Activated T-helper 1 cell treated with anti-CD3 and anti-CD28 coated beads, Interleukin-2, amount 50 U/mL, for 16 hours (primary cell): ENCODE data around the gene CTSV.
"Not testable (repeated sequence)": the region's sequence is repeated elsewhere in the genome, so short reads cannot be mapped to it uniquely, and the experiment has no call there.

Experiments
- DNase-seq, 2 donors: peaks; one replicate each; pipeline ENCODE4 v3.0.0-alpha.2; 2020; ENCODE audit warnings: low read depth in 1 of 2, low spot score in 1 of 2

The CTSV gene

GRCh38 chr9:97038611-97039513 lies at the start of gene CTSV:
Gene CTSV (minus strand): TSS chr9:97039142. CDS start chr9:97038043, 1,099 bp downstream.
- DNase-seq = peak; percentile 28 to 57

GRCh38 chr9:97087668-97088215 lies 48.8 kb upstream of the CTSV start:
- DNase-seq = not testable (repeated sequence)

- not testable (repeated sequence) for DNase-seq
Measured at GRCh38 chr9:97084562-97084991, 45.6 kb upstream of the CTSV start.

- DNase-seq = no peak
Measured at GRCh38 chr9:97078362-97078761, 39.4 kb upstream of the CTSV start.

- no peak for DNase-seq
Measured at GRCh38 chr9:97077452-97078295, 38.7 kb upstream of the CTSV start.

GRCh38 chr9:97076731-97077451 lies 37.9 kb upstream of the CTSV start:
- not testable (repeated sequence) for DNase-seq

- no peak for DNase-seq
Measured at GRCh38 chr9:97076238-97076637, 37.3 kb upstream of the CTSV start.

GRCh38 chr9:97075289-97075985 lies 36.5 kb upstream of the CTSV start:
- no peak for DNase-seq

- DNase-seq = no peak
Measured at GRCh38 chr9:97073506-97073905, 34.6 kb upstream of the CTSV start.

- no peak for DNase-seq
Measured at GRCh38 chr9:97072285-97072776, 33.4 kb upstream of the CTSV start.

- DNase-seq = not testable (repeated sequence)
Measured at GRCh38 chr9:97070325-97070724, 31.4 kb upstream of the CTSV start.

GRCh38 chr9:97067490-97067889 lies 28.5 kb upstream of the CTSV start:
- no peak for DNase-seq

- DNase-seq = no peak
Measured at GRCh38 chr9:97064176-97064575, 25.2 kb upstream of the CTSV start.

GRCh38 chr9:97060796-97061195 lies 21.9 kb upstream of the CTSV start:
- no peak for DNase-seq

- no peak for DNase-seq
Measured at GRCh38 chr9:97059626-97060025, 20.7 kb upstream of the CTSV start.

- no peak for DNase-seq
Measured at GRCh38 chr9:97057651-97058050, 18.7 kb upstream of the CTSV start.

- not testable (repeated sequence) for DNase-seq
Measured at GRCh38 chr9:97055891-97056290, 16.9 kb upstream of the CTSV start.

- DNase-seq = no peak
Measured at GRCh38 chr9:97053717-97054116, 14.8 kb upstream of the CTSV start.

- no peak for DNase-seq
Measured at GRCh38 chr9:97052735-97053134, 13.8 kb upstream of the CTSV start.

GRCh38 chr9:97046228-97046627 lies 7.3 kb upstream of the CTSV start:
- no peak for DNase-seq
